Erythroblast (primary cell): Measurements from ENCODE around the gene MAP1LC3B2.

Source experiments
- GATA1 ChIP-seq: IDR thresholded peaks from 2 replicates; pipeline ENCODE4 v1.6.1; 2011; ENCODE audit warnings: low read depth, mild to moderate bottlenecking, control low read depth, low read length, moderate library complexity
- POLR2A ChIP-seq: IDR thresholded peaks from 2 replicates; pipeline ENCODE4 v1.6.1; 2011; ENCODE audit warnings: mild to moderate bottlenecking, low read length

DNA sequence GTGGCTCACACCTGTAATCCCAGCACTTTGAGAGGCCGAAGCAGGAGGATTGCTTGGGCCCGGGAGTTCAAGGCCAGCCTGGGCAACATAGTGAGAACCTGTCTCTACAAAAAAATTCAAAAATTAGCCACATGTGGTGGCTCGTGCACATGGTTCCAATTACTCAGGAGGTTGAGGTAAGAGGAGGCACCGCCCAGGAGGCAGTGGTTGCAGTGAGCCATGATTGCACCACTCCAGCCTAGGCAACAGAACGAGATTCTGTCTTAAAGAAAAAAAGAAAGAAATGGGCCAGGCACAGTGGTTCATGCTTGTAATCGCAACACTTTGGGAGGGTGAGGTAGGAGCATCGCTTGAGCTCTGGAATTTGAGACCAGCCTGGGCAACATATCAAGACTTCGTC lies 33.5 kb downstream of the MAP1LC3B2 start:
- TF ChIP-seq POLR2A: no peak
- no peak for TF ChIP-seq GATA1
